KMS-11 (cell line): ENCODE results near the gene USP2.

ENCODE experiments used
- H2AFZ ChIP-seq: fragments of 200-600 bp; sonication (generic); 2 replicates; pipeline ENCODE4 v1.6.1; 2016; ENCODE audit warnings: antibody characterized with exemption, mixed run types, low read depth
- H3K27ac ChIP-seq: fragments of 200-600 bp; sonication (generic); 2 replicates; pipeline ENCODE4 v1.6.1; 2016; ENCODE audit warnings: mild to moderate bottlenecking, mixed run types
- H3K27me3 ChIP-seq: fragments of 200-600 bp; sonication (generic); 2 replicates; pipeline ENCODE4 v1.6.1; 2017; ENCODE audit warnings: mild to moderate bottlenecking, low read depth, mixed run types, moderate library complexity; ENCODE audit not compliant: insufficient read depth
- H3K36me3 ChIP-seq: fragments of 200-600 bp; sonication (generic); 2 replicates; pipeline ENCODE4 v1.6.1; 2017; ENCODE audit warnings: mild to moderate bottlenecking, mixed run types; ENCODE audit not compliant: insufficient read depth
- H3K4me1 ChIP-seq: fragments of 200-600 bp; sonication (generic); 2 replicates; pipeline ENCODE4 v1.6.1; 2016; ENCODE audit warnings: mild to moderate bottlenecking, low read depth, mixed run types; ENCODE audit not compliant: poor library complexity, severe bottlenecking
- H3K4me2 ChIP-seq: fragments of 200-600 bp; sonication (generic); 2 replicates; pipeline ENCODE4 v1.7.0; 2016; ENCODE audit warnings: mild to moderate bottlenecking, mixed run types
- H3K4me3 ChIP-seq: fragments of 200-600 bp; sonication (generic); IDR thresholded peaks from 2 replicates; pipeline ENCODE4 v1.6.1; 2017; ENCODE audit warnings: low read depth, low read length, mixed read lengths; ENCODE audit not compliant: insufficient read depth
- H3K79me2 ChIP-seq: fragments of 200-600 bp; sonication (generic); 2 replicates; pipeline ENCODE4 v1.6.1; 2016; ENCODE audit warnings: low read depth, mixed run types; ENCODE audit not compliant: insufficient read depth
- H3K9ac ChIP-seq: fragments of 200-600 bp; sonication (generic); 2 replicates; pipeline ENCODE4 v1.6.1; 2016; ENCODE audit warnings: mild to moderate bottlenecking, mixed run types
- H4K20me1 ChIP-seq: fragments of 200-600 bp; sonication (generic); 2 replicates; pipeline ENCODE4 v1.6.1; 2016; ENCODE audit warnings: mild to moderate bottlenecking, mixed run types; ENCODE audit not compliant: insufficient read depth
- TF ChIP-seq, protein P1 (sequence below): fragments of 200-600 bp; sonication (generic); conservative IDR thresholded peaks from 2 replicates; pipeline ENCODE4 v1.6.1; 2017; ENCODE audit warnings: low read depth, mild to moderate bottlenecking, antibody characterized with exemption, low read length, moderate library complexity, mixed read lengths

Gene USP2

DNA sequence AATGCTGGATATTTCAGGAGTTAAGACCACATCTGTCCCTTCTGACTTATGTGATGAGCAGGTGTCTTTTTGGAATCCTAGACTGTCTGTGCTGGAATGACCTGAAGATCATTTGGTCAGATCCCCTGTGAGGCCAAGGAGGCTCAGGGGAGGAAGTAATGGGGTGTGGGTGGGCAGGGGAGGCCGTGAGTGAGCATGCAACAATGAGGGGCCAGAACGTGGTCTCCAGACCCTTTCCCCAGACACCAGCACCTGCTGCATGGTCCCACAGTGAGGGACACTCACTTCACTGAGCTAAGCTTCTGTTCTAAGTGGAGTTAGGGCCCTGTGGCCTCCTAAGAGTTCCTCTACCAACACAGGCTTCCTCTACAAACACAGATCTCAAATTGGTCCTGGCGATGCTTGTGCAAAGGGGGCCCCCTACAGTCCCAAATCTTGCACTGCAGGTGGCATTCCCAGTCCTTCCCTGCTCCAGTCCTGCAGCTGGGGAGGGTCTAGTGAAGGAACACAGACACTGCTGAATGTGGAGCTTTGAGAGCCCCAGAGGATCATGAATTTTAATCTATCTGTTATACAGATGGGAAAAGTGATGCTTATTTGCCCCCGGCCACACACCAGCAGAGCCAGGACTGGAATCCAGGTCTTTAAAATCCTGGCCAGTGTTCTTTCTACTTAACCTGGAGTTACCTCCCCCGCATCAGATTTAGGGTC, 7.4 kb downstream of the USP2 start:
- no peak overlapping the region for H2AFZ ChIP-seq

DNA sequence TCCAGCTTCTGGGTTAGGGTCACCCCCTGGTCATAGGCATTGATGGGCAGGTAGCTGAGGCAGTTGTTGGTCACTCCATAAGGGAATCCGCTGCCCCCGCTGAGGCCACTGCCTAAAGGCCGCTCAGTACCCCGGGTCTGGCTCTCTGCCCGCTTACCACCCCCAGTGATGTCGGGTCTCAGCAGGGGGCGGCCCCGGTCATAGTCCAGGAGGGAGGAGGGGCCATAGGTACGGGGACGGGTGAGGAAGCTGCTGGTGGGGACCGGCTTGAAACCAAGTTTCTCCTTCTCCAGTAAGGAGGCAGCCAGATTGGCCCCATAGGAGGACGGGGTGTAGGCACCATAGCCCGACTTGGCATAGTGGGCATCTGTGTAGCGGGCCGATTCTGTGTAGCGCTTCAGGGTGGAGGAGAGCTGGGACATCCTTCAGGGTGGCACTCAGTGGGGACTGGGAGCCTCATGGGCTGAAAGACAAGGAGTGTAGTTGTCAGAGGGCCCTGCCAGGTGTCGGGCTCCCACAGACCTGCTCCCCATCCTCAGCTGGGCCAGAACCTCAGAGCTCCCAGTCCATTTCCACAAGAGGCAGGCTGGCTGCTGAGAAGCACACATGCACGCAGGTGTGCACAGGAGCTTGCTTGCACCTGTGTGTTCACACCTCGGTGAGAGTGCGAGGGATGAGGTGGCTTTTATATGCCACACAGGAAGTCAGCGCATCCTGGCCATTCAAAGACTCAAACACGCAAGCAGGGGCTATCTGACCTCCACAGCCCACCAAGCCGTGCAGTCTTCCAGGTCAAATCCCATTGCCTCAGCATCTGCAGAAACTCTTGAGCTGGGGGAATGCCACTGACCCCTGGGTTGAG, 8.2 kb downstream of the USP2 start:
- H4K20me1 ChIP-seq: no peaks in the 10 kb centered on the region
- H3K9ac ChIP-seq: no peak overlapping the region
- no peaks in the 10 kb centered on the region for H3K79me2 ChIP-seq
- H3K4me2 ChIP-seq: no peak overlapping the region
- H3K4me1 ChIP-seq: no peaks in the 10 kb centered on the region
- TF ChIP-seq, protein P1, sequence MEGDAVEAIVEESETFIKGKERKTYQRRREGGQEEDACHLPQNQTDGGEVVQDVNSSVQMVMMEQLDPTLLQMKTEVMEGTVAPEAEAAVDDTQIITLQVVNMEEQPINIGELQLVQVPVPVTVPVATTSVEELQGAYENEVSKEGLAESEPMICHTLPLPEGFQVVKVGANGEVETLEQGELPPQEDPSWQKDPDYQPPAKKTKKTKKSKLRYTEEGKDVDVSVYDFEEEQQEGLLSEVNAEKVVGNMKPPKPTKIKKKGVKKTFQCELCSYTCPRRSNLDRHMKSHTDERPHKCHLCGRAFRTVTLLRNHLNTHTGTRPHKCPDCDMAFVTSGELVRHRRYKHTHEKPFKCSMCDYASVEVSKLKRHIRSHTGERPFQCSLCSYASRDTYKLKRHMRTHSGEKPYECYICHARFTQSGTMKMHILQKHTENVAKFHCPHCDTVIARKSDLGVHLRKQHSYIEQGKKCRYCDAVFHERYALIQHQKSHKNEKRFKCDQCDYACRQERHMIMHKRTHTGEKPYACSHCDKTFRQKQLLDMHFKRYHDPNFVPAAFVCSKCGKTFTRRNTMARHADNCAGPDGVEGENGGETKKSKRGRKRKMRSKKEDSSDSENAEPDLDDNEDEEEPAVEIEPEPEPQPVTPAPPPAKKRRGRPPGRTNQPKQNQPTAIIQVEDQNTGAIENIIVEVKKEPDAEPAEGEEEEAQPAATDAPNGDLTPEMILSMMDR: no peak
- no peaks in the 10 kb centered on the region for H3K36me3 ChIP-seq
- H2AFZ ChIP-seq: no peak overlapping the region
- no peak overlapping the region for H3K4me3 ChIP-seq
- H3K27me3 ChIP-seq: no peaks in the 10 kb centered on the region
- no peak overlapping the region for H3K27ac ChIP-seq

More for the DNA sequence above, 7.4 kb downstream of the USP2 start:
- Histone ChIP-seq H3K27me3 (no peaks in the 10 kb centered on the region), H3K79me2 (no peaks in the 10 kb centered on the region), H3K4me1 (no peaks in the 10 kb centered on the region), H3K36me3 (no peaks in the 10 kb centered on the region), H4K20me1 (no peaks in the 10 kb centered on the region), H3K9ac (no peak overlapping the region), H3K27ac (no peak overlapping the region), H3K4me2 (no peak overlapping the region), H3K4me3 (no peak overlapping the region)
- TF ChIP-seq, protein P1: peak; percentile 75

DNA sequence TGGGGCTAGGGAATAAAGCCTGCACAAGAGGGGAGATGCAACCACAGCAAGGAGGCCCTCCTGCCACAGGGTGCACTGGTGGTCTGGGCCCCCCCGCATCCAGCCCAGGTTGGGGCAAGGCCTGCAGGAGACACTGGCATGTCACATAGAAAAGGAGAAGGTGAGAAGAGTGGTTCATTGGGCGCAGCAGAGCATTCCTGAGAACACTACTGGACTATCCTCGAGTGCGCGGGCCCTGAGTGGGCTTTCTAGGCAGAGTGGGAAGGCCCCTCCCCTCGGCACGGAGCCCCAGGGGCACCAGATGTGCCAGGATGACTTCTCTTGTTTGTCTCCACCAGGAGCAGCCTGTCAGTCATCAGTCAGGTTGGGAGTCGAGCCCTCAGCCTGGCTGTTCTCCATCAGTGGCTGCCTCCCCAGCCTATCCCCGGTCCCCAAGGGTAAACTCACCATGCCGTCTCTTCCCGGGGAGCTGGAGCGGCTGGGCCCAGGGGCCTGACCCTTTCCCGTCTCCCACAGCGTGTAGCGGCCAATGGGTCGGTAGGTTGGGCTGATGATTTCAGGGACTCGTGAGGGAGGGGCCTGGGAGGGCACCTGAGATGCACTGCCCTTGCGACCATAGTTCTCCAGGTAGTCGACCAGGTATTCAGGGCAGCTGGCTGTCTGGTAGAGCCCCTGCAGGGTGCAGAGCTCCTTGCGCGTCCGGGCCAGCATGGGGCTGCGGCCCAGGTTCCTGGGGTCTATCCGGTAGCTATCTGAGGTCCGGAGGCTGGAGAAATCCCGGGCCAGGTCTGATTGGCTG, 9.0 kb downstream of the USP2 start:
- Histone ChIP-seq H3K79me2 (no peaks in the 10 kb centered on the region), H2AFZ (no peak overlapping the region), H3K9ac (no peak overlapping the region), H3K4me3 (no peak overlapping the region), H4K20me1 (no peaks in the 10 kb centered on the region), H3K27me3 (no peaks in the 10 kb centered on the region), H3K4me2 (no peak overlapping the region), H3K36me3 (no peaks in the 10 kb centered on the region), H3K27ac (no peak overlapping the region), H3K4me1 (no peaks in the 10 kb centered on the region)
- TF ChIP-seq, protein P1: no peak

DNA sequence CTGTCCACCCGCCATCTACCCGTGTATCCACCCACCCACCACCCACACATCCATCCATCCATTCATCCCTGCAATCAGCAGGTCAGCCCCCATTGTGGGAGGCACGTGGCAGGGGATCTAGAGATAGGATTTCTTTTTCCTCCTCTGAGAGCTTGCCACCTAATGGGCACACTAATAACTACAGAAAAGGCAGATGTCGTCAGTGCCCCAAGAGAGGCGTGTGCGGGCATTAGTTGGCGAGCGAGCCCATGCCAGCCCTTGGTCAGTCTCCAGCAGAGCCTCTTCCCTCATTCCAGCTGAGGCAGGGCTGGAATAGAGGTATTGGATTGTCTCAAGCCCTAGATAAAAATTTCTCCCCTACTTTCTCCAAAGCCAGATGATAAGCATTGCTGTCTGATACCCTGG, 9.7 kb downstream of the USP2 start:
- Histone ChIP-seq H4K20me1 (no peaks in the 10 kb centered on the region), H3K36me3 (no peaks in the 10 kb centered on the region), H3K27me3 (no peaks in the 10 kb centered on the region), H3K9ac (no peak overlapping the region), H3K4me3 (no peak overlapping the region), H3K4me2 (no peak overlapping the region), H3K27ac (no peak overlapping the region), H2AFZ (no peak overlapping the region), H3K4me1 (no peaks in the 10 kb centered on the region), H3K79me2 (no peaks in the 10 kb centered on the region)
- TF ChIP-seq, protein P1: no peak
